HG03342 (cell line): ENCODE measurements around the gene OBSCN.

Experiments used
- ATAC-seq: cut with Tn5 transposase; IDR thresholded peaks from one replicate; pipeline ENCODE4 v1.9.1; 2021; ENCODE audit warnings: mild to moderate bottlenecking, moderate library complexity; ENCODE audit not compliant: unreplicated experiment

The OBSCN gene

GRCh38 chr1:228374711-228375577 lies 167.1 kb downstream of the OBSCN start:
- ATAC-seq, result no peak

- no peak for ATAC-seq
Observed at GRCh38 chr1:228375578-228376261, 167.9 kb downstream of the OBSCN start.

GRCh38 chr1:228376262-228376628 lies 168.4 kb downstream of the OBSCN start:
- no peak for ATAC-seq

GRCh38 chr1:228376651-228377631 lies 169.1 kb downstream of the OBSCN start:
- ATAC-seq, result no peak

- ATAC-seq, result no peak
Observed at GRCh38 chr1:228377664-228378089, 169.8 kb downstream of the OBSCN start.

GRCh38 chr1:228378090-228378872 lies 170.4 kb downstream of the OBSCN start:
- ATAC-seq, result no peak

GRCh38 chr1:228378873-228379460 lies 171.1 kb downstream of the OBSCN start:
- no peak for ATAC-seq

GRCh38 chr1:228379666-228380065 lies 171.8 kb downstream of the OBSCN start:
- ATAC-seq, result no peak

- no peak for ATAC-seq
Observed at GRCh38 chr1:228381356-228381755, 173.5 kb downstream of the OBSCN start.

GRCh38 chr1:228383773-228384172 lies 175.9 kb downstream of the OBSCN start:
- ATAC-seq, result no peak

- no peak for ATAC-seq
Observed at GRCh38 chr1:228385232-228385631, 177.4 kb downstream of the OBSCN start.

GRCh38 chr1:228387321-228387720 lies 179.5 kb downstream of the OBSCN start:
- no peak for ATAC-seq

- ATAC-seq, result no peak
Observed at GRCh38 chr1:228390649-228391048, 182.8 kb downstream of the OBSCN start.

- no peak for ATAC-seq
Observed at GRCh38 chr1:228391411-228392020, 183.7 kb downstream of the OBSCN start.

- ATAC-seq, result no peak
Observed at GRCh38 chr1:228392111-228392936, 184.5 kb downstream of the OBSCN start.

GRCh38 chr1:228393268-228393701 lies 185.4 kb downstream of the OBSCN start:
- no peak for ATAC-seq

GRCh38 chr1:228393811-228394570 lies 186.1 kb downstream of the OBSCN start:
- ATAC-seq, result no peak
